CD14-positive monocyte (primary cell): ENCODE results near the gene CCDC107. TPM values are rescaled to one million over a fixed set of nuclear protein-coding genes. Genes with fewer than 3 reads are reported as not detected.
"Not testable (repeated sequence)": the region's sequence is repeated elsewhere in the genome, so short reads cannot be mapped to it uniquely, and the experiment has no call there.

Experiments used
- DNase-seq, 3 donors: peaks; one replicate each; pipeline ENCODE4 v3.0.0-alpha.2; 2011 to 2022
- H2AFZ ChIP-seq: 2 replicates; pipeline ENCODE4 v1.6.0; 2012; ENCODE audit warnings: mild to moderate bottlenecking, low read depth, low read length, inconsistent platforms; ENCODE audit not compliant: insufficient read depth, poor library complexity, severe bottlenecking
- H3K27ac ChIP-seq, 2 donors: 1 replicate in 1 of 2; 2 replicates in 1 of 2; pipeline ENCODE4 v1.5.1; 2012 to 2013; ENCODE audit warnings: low read length in 2 of 2, control low read depth in 1 of 2, inconsistent platforms in 1 of 2, low read depth in 1 of 2, mild to moderate bottlenecking in 1 of 2
- H3K27me3 ChIP-seq, 2 donors: one replicate each; pipeline versions ENCODE4 v1.6.0 to v1.6.1; 2011 to 2013; ENCODE audit warnings: low read length in 2 of 2; ENCODE audit not compliant: control insufficient read depth in 2 of 2, insufficient read depth in 2 of 2
- H3K36me3 ChIP-seq, 2 donors: replicated peaks in 1 of 2; 1 replicate in 1 of 2; 2 replicates in 1 of 2; pipeline versions ENCODE4 v1.5.1 to v1.6.1; 2012 to 2013; ENCODE audit warnings: low read length in 2 of 2, control low read depth in 1 of 2, inconsistent platforms in 1 of 2, mild to moderate bottlenecking in 1 of 2; ENCODE audit not compliant: insufficient read depth in 2 of 2, control insufficient read depth in 1 of 2
- H3K4me1 ChIP-seq, 2 donors: 1 replicate in 1 of 2; 2 replicates in 1 of 2; pipeline versions ENCODE4 v1.5.1 to v1.6.1; 2012 to 2013; ENCODE audit warnings: low read length in 2 of 2, control low read depth in 1 of 2, inconsistent platforms in 1 of 2, mild to moderate bottlenecking in 1 of 2, moderate library complexity in 1 of 2; ENCODE audit not compliant: insufficient read depth in 2 of 2, control insufficient read depth in 1 of 2
- H3K4me2 ChIP-seq: replicated peaks from 2 replicates; pipeline ENCODE3; 2012; ENCODE audit warnings: low read length, moderate library complexity, mild to moderate bottlenecking; ENCODE audit not compliant: poor library complexity, severe bottlenecking; ENCODE audit errors: extremely low read depth
- H3K4me3 ChIP-seq, 3 experiments: fragments of 200-600 bp in 1 of 3; sonication (generic) in 1 of 3; replicated peaks in 1 of 3; 1 replicate in 2 of 3; 2 replicates in 1 of 3; pipeline ENCODE4 v1.5.1; 2011 to 2013; ENCODE audit warnings: low read length in 3 of 3, mild to moderate bottlenecking in 3 of 3, control low read depth in 2 of 3, low read depth in 2 of 3, inconsistent platforms in 1 of 3, moderate library complexity in 1 of 3
- H3K79me2 ChIP-seq: 2 replicates; pipeline ENCODE4 v1.6.0; 2012; ENCODE audit warnings: mild to moderate bottlenecking, control low read depth, inconsistent platforms, low read length, moderate library complexity; ENCODE audit not compliant: insufficient read depth
- H3K9ac ChIP-seq: 2 replicates; pipeline ENCODE4 v1.6.0; 2017; ENCODE audit warnings: low read length, mild to moderate bottlenecking; ENCODE audit not compliant: insufficient read depth, poor library complexity, severe bottlenecking
- H3K9me3 ChIP-seq, 2 donors: replicated peaks in 1 of 2; 1 replicate in 1 of 2; 2 replicates in 1 of 2; pipeline versions ENCODE4 v1.5.1 to v1.6.1; 2012 to 2013; ENCODE audit warnings: low read length in 2 of 2, control low read depth in 1 of 2; ENCODE audit not compliant: control insufficient read depth in 1 of 2, insufficient read depth in 1 of 2
- H4K20me1 ChIP-seq: 2 replicates; pipeline ENCODE4 v1.6.0; 2012; ENCODE audit warnings: mild to moderate bottlenecking, low read length, control low read depth, moderate library complexity; ENCODE audit not compliant: insufficient read depth
- H3K27ac Mint-ChIP-seq, 7 donors: one replicate each; pipeline ENCODE4 v1.8.0; 2020; ENCODE audit warnings: mild to moderate bottlenecking in 7 of 7, mixed read lengths in 7 of 7, moderate library complexity in 6 of 7, inconsistent platforms in 2 of 7
- H3K27me3 Mint-ChIP-seq, 3 donors: one replicate each; pipeline ENCODE4 v1.8.0; 2021 to 2022; ENCODE audit warnings: low read depth in 3 of 3, mild to moderate bottlenecking in 3 of 3, mixed read lengths in 3 of 3, moderate library complexity in 3 of 3, inconsistent platforms in 1 of 3
- H3K36me3 Mint-ChIP-seq, 2 donors: one replicate each; pipeline ENCODE4 v1.8.0; 2020; ENCODE audit warnings: mixed read lengths in 2 of 2, inconsistent platforms in 1 of 2, mild to moderate bottlenecking in 1 of 2
- H3K4me1 Mint-ChIP-seq: one replicate; pipeline ENCODE4 v1.8.0; 2020; ENCODE audit warnings: mild to moderate bottlenecking, mixed read lengths
- H3K4me3 Mint-ChIP-seq, 2 donors: one replicate each; pipeline ENCODE4 v1.8.0; 2020; ENCODE audit warnings: mild to moderate bottlenecking in 2 of 2, mixed read lengths in 2 of 2, moderate library complexity in 1 of 2
- H3K9me3 Mint-ChIP-seq, 7 donors: one replicate each; pipeline ENCODE4 v1.8.0; 2020 to 2022; ENCODE audit warnings: mixed read lengths in 7 of 7, mild to moderate bottlenecking in 6 of 7, moderate library complexity in 6 of 7, inconsistent platforms in 2 of 7
- CTCF ChIP-seq: fragments of 200-600 bp; IDR thresholded peaks from one replicate; pipeline ENCODE4 v1.8.0; 2022; ENCODE audit warnings: antibody characterized with exemption, mild to moderate bottlenecking
- whole genome bisulfite sequencing: methylation state at CpG from one replicate; pipeline ENCODE4 v1.1.5; 2013; ENCODE audit warnings: missing lambda C conversion rate; ENCODE audit not compliant: insufficient coverage; 5-methylcytosine and 5-hydroxymethylcytosine counted together
- intact Hi-C, 2 donors: fragments of 100-400 bp; cut with micrococcal nuclease; formaldehyde crosslinking; loops; one replicate each; pipeline versions ENCODE4 v1.15.0 to v1.15.1; 2023
- polyA plus RNA-seq, 3 donors: library from polyadenylated mRNA; depleted of rRNA in 1 of 3; unstranded in 2 of 3; stranded (reverse) in 1 of 3; fragments of 300-500 nt in 2 of 3; fragments of >200 nt in 1 of 3; fragmentation: Illumina TruSeq in 2 of 3; gene quantifications; 1 replicate in 2 of 3; 2 replicates in 1 of 3; pipeline ENCODE4 v1.2.3, GENCODE V29; 2012 to 2021

CCDC107 gene
- polyA plus RNA-seq, 3 donors, result 17.2 to 32.6 (median 23.2) TPM

DNA sequence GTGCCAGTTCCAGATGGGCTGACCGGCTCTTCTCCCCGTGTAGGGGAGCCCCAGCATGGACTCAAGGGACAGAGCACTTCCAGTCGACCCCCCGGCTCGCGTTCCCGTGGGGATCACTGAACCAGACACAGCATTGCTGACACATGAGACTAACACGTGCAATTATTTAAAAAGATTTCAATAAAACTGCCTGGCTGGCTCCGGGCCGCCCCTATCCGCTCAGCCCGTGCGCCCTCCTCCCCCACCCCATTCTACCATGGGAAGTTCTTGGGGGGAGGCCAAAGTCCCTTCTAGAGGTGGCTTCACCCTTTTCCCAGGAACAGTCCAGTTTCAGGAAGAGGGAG lies 48.3 kb upstream of the CCDC107 start:
- Histone ChIP-seq H3K4me2 (no peak overlapping the region), H3K4me3 (no peak overlapping the region), H3K4me1 (peaks cover 13 to 17% of the 10 kb centered on the region in 2 donors), H3K9ac (no peak overlapping the region), H2AFZ (no peak overlapping the region), H3K36me3 (peaks cover 28% of the 10 kb centered on the region in 2 donors), H3K9me3 (no peaks in the 10 kb centered on the region), H4K20me1 (peaks cover 13% of the 10 kb centered on the region), H3K27me3 (no peaks in the 10 kb centered on the region), H3K27ac (no peak overlapping the region), H3K79me2 (peaks cover 12% of the 10 kb centered on the region)
- DNase-seq, result no peak
- Mint-ChIP-seq H3K27me3 (peaks cover 2 to 5% (median 3%) of the 10 kb centered on the region in 3 donors), H3K36me3 (peaks cover 25 to 29% of the 10 kb centered on the region in 2 donors), H3K9me3 (no peaks in the 10 kb centered on the region), H3K4me1 (peaks cover 22% of the 10 kb centered on the region), H3K27ac (peak overlapping the region in 2 of 7 donors; percentile 21 to 69), H3K4me3 (no peak overlapping the region)
- 91% methylated on average over 5 of the region's 13 CpGs for WGBS
- TF ChIP-seq CTCF, result no peak
- intact Hi-C loops, result loop anchor here (5.0 to 10.0 kb wide), 5 partner anchors 48 to 205 kb away; partner anchors contain the start of genes CCDC107 (in 1 of the 2), CREB3 (in 1 of the 2), GBA2 (in 1 of the 2) and HINT2 (in 1 of the 2)

DNA sequence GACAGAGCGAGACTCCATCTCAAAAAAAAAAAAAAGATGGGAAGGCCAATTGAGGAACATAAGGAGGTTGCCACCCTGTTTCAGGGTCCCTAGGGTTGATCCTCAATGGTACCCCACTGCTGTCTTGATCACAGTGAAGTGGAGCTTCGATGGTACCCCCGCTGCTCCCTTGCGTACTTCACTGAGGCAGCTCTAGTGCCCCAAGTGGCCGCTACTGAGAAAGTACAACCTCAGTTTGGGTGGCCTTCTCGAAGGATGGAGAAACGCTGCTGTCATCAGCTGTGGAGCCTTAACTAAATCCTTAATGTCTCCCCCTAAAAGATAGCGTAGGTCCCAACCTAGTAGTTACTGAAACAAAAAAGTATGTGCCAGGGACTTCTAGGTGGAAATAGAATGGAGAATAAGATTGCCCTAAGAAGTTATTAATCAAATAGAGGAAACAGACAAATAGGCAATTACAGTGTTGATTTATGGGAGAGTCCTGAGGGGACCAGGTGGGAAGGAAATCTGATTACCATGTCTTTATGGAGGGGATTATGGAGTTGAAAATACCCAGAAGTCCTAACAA lies 46.8 kb upstream of the CCDC107 start:
- Histone ChIP-seq H2AFZ (no peak overlapping the region), H3K4me3 (no peak overlapping the region), H3K27ac (no peak overlapping the region), H4K20me1 (peaks cover 7% of the 10 kb centered on the region), H3K79me2 (peaks cover 6% of the 10 kb centered on the region), H3K4me2 (no peak overlapping the region), H3K36me3 (peaks cover 28% of the 10 kb centered on the region in 2 donors), H3K27me3 (no peaks in the 10 kb centered on the region), H3K4me1 (peaks cover 5 to 7% of the 10 kb centered on the region in 2 donors), H3K9ac (no peak overlapping the region), H3K9me3 (no peaks in the 10 kb centered on the region)
- peaks cover 27 to 29% of the 10 kb centered on the region in 2 donors for H3K36me3 Mint-ChIP-seq
- H3K27me3 Mint-ChIP-seq, result peaks cover 6 to 17% (median 6%) of the 10 kb centered on the region in 3 donors
- no peaks in the 10 kb centered on the region for H3K9me3 Mint-ChIP-seq
- peak; percentile 84 for TF ChIP-seq CTCF
- no peak overlapping the region for H3K27ac Mint-ChIP-seq
- 7% methylated on average over 4 of the region's 8 CpGs for WGBS
- peaks cover 21% of the 10 kb centered on the region for H3K4me1 Mint-ChIP-seq
- peak; percentile 41 to 60 (median 59) for DNase-seq
- H3K4me3 Mint-ChIP-seq, result peak overlapping the region in 1 of 2 donors; percentile 11
- intact Hi-C loops, result no loop called here

GRCh38 chr9:35612066-35612465 lies 46.0 kb upstream of the CCDC107 start:
- H2AFZ ChIP-seq, H3K9me3 Mint-ChIP-seq, H3K9ac ChIP-seq, H4K20me1 ChIP-seq, H3K27me3 ChIP-seq, H3K4me3 Mint-ChIP-seq, H3K9me3 ChIP-seq, H3K27ac ChIP-seq, intact Hi-C loops, H3K4me1 ChIP-seq, H3K4me2 ChIP-seq, H3K79me2 ChIP-seq, DNase-seq, H3K4me3 ChIP-seq: not testable (repeated sequence)
- 100% methylated on average over 2 of the region's 4 CpGs for WGBS
- peaks cover 9 to 22% (median 13%) of the 10 kb centered on the region in 3 donors for H3K27me3 Mint-ChIP-seq
- H3K36me3 ChIP-seq, result peaks cover 28% of the 10 kb centered on the region in 2 donors
- H3K27ac Mint-ChIP-seq, result peak overlapping the region in 1 of 7 donors; percentile 8
- H3K4me1 Mint-ChIP-seq, result peaks cover 20% of the 10 kb centered on the region
- peaks cover 26 to 27% of the 10 kb centered on the region in 2 donors for H3K36me3 Mint-ChIP-seq
